ENCODE results near the gene SCAF4.

DNA sequence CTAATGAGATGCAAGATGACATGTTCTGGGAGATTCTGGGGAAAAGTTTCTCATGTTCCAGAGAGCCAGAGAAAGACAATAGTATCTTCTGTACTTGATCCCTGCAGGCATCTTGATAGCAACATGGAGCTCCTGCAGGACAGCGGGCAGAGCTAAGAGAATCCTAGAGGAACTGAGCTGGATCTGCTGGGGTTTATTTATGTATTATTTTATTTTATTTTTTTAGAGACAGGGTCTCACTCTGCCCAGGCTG lies 22.7 kb upstream of the SCAF4 start:
- TF ChIP-seq CTCF (IDR thresholded peaks at IDR 0.05; ENCODE audit: low read depth, low read length) (no peak), EZH2phosphoT487 (IDR thresholded peaks at IDR 0.05; ENCODE audit: low read depth) (no peak)

Data from OCI-LY3 (cell line).